ENCODE data around the gene RPL13A. TPM values are rescaled to one million over a fixed set of nuclear protein-coding genes. Genes with fewer than 3 reads are reported as not detected.
A peak's percentile ranks its signal among the peaks of the same experiment; 100 is the strongest.

RPL13A gene
- total and polyA plus RNA-seq, 2 of the 13 experiments (the other 11 are each of a cell fraction or from before 2014, with no cell fraction given), result 2,601 to 3,407 TPM

DNA sequence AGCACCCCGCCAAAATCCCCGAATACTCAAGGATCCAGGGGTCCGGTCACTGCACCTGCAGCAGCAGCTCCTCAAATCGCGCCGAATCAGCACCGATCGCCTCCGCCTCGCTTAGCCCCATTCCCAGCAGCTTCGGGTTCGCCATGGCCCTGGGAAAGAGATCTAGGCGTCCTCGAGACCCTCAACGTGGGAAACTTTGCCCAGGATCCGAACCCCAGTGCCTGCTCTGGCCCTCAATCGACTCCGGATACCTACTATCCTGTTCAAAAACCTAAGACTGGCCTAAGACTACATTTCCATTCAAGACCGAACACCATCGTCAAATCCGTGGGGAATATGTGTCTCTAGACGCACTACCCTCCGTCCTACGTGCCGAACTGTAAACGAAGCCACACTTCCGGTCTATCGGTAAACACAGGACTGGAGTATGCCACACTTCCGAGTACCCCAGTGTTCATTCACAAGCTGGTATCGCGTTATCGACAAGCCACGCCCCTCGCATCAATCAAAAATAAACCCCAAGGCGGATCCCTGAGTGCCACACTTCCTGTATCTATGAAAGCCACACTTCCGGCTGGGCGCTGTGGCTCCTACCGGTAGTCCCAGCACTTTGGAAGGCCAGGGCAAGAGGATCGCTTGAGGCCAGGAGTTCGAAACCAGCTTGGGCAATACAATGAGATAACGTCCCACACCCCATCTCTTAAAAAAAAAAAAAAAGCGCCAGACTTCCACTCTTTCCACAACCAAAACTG, 35.8 kb upstream of the RPL13A start, which contains the start of gene PIH1D1 (continued):
- TF ChIP-seq, protein P1, sequence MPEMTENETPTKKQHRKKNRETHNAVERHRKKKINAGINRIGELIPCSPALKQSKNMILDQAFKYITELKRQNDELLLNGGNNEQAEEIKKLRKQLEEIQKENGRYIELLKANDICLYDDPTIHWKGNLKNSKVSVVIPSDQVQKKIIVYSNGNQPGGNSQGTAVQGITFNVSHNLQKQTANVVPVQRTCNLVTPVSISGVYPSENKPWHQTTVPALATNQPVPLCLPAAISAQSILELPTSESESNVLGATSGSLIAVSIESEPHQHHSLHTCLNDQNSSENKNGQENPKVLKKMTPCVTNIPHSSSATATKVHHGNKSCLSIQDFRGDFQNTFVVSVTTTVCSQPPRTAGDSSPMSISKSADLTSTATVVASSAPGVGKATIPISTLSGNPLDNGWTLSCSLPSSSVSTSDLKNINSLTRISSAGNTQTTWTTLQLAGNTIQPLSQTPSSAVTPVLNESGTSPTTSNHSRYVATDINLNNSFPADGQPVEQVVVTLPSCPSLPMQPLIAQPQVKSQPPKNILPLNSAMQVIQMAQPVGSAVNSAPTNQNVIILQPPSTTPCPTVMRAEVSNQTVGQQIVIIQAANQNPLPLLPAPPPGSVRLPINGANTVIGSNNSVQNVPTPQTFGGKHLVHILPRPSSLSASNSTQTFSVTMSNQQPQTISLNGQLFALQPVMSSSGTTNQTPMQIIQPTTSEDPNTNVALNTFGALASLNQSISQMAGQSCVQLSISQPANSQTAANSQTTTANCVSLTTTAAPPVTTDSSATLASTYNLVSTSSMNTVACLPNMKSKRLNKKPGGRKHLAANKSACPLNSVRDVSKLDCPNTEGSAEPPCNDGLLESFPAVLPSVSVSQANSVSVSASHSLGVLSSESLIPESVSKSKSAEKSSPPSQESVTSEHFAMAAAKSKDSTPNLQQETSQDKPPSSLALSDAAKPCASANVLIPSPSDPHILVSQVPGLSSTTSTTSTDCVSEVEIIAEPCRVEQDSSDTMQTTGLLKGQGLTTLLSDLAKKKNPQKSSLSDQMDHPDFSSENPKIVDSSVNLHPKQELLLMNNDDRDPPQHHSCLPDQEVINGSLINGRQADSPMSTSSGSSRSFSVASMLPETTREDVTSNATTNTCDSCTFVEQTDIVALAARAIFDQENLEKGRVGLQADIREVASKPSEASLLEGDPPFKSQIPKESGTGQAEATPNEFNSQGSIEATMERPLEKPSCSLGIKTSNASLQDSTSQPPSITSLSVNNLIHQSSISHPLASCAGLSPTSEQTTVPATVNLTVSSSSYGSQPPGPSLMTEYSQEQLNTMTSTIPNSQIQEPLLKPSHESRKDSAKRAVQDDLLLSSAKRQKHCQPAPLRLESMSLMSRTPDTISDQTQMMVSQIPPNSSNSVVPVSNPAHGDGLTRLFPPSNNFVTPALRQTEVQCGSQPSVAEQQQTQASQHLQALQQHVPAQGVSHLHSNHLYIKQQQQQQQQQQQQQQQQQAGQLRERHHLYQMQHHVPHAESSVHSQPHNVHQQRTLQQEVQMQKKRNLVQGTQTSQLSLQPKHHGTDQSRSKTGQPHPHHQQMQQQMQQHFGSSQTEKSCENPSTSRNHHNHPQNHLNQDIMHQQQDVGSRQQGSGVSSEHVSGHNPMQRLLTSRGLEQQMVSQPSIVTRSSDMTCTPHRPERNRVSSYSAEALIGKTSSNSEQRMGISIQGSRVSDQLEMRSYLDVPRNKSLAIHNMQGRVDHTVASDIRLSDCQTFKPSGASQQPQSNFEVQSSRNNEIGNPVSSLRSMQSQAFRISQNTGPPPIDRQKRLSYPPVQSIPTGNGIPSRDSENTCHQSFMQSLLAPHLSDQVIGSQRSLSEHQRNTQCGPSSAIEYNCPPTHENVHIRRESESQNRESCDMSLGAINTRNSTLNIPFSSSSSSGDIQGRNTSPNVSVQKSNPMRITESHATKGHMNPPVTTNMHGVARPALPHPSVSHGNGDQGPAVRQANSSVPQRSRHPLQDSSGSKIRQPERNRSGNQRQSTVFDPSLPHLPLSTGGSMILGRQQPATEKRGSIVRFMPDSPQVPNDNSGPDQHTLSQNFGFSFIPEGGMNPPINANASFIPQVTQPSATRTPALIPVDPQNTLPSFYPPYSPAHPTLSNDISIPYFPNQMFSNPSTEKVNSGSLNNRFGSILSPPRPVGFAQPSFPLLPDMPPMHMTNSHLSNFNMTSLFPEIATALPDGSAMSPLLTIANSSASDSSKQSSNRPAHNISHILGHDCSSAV (CRISPR knock-in tag; IDR thresholded peaks at IDR 0.05; ENCODE audit: borderline replicate concordance), result no peak
- TF ChIP-seq CBFB (CRISPR knock-in tag; IDR thresholded peaks at IDR 0.05) (no peak), AGO2 (optimal IDR thresholded peaks at IDR 0.05; ENCODE audit: low read depth, low read length) (no peak), ZNF839 (CRISPR knock-in tag; IDR thresholded peaks at IDR 0.05; ENCODE audit: borderline replicate concordance) (0 out of 2 replicates have a peak, but pooled peaks have one; percentile 41), KLF16 (CRISPR knock-in tag; IDR thresholded peaks at IDR 0.05) (peak in 1 of 2 experiments; percentile 59; a peak in 1 of 4 replicates), ZNF274 (CRISPR knock-in tag; IDR thresholded peaks at IDR 0.05) (0 out of 2 replicates have a peak, but pooled peaks have one; percentile 30), ZNF83 (CRISPR knock-in tag; IDR thresholded peaks at IDR 0.05; ENCODE audit: borderline replicate concordance) (no peak), TBL1XR1 (IDR thresholded peaks at IDR 0.05; ENCODE audit: borderline replicate concordance, low read length, partially characterized antibody) (no peak), ZNF768 (CRISPR knock-in tag; IDR thresholded peaks at IDR 0.05) (peak; percentile 25; the same call in 1 of the 2 replicates), MIXL1 (CRISPR knock-in tag; IDR thresholded peaks at IDR 0.05) (peak; percentile 74), ZNF543 (CRISPR knock-in tag; IDR thresholded peaks at IDR 0.05) (peak; percentile 11; the same call in 1 of the 2 replicates), MEF2D (CRISPR knock-in tag; IDR thresholded peaks at IDR 0.05) (peak; percentile 60; the same call in 1 of the 2 replicates), SIX4 (CRISPR knock-in tag; IDR thresholded peaks at IDR 0.05) (0 out of 2 replicates have a peak, but pooled peaks have one; percentile 11), ELF3 (CRISPR knock-in tag; IDR thresholded peaks at IDR 0.05) (peak; percentile 83), FOSL2 (CRISPR knock-in tag; IDR thresholded peaks at IDR 0.05) (no peak), ZNF777 (CRISPR knock-in tag; IDR thresholded peaks at IDR 0.05) (no peak)
- TF ChIP-seq, protein P2, sequence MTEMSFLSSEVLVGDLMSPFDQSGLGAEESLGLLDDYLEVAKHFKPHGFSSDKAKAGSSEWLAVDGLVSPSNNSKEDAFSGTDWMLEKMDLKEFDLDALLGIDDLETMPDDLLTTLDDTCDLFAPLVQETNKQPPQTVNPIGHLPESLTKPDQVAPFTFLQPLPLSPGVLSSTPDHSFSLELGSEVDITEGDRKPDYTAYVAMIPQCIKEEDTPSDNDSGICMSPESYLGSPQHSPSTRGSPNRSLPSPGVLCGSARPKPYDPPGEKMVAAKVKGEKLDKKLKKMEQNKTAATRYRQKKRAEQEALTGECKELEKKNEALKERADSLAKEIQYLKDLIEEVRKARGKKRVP (CRISPR knock-in tag; IDR thresholded peaks at IDR 0.05), result no peak
- TF ChIP-seq, protein P3, sequence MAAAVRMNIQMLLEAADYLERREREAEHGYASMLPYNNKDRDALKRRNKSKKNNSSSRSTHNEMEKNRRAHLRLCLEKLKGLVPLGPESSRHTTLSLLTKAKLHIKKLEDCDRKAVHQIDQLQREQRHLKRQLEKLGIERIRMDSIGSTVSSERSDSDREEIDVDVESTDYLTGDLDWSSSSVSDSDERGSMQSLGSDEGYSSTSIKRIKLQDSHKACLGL (CRISPR knock-in tag; IDR thresholded peaks at IDR 0.05), result no peak
- TF ChIP-seq, protein P4, sequence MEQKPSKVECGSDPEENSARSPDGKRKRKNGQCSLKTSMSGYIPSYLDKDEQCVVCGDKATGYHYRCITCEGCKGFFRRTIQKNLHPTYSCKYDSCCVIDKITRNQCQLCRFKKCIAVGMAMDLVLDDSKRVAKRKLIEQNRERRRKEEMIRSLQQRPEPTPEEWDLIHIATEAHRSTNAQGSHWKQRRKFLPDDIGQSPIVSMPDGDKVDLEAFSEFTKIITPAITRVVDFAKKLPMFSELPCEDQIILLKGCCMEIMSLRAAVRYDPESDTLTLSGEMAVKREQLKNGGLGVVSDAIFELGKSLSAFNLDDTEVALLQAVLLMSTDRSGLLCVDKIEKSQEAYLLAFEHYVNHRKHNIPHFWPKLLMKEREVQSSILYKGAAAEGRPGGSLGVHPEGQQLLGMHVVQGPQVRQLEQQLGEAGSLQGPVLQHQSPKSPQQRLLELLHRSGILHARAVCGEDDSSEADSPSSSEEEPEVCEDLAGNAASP (CRISPR knock-in tag; IDR thresholded peaks at IDR 0.05; ENCODE audit: borderline replicate concordance), result no peak

Data from HepG2 (cell line).